HG03521 (cell line): ENCODE measurements around the gene POLR3K.
"Not testable (repeated sequence)": the region's sequence is repeated elsewhere in the genome, so short reads cannot be mapped to it uniquely, and the experiment has no call there.

Experiments
- ATAC-seq: cut with Tn5 transposase; IDR thresholded peaks from one replicate; pipeline ENCODE4 v1.9.1; 2021; ENCODE audit warnings: mild to moderate bottlenecking, moderate library complexity; ENCODE audit not compliant: unreplicated experiment

POLR3K gene

DNA sequence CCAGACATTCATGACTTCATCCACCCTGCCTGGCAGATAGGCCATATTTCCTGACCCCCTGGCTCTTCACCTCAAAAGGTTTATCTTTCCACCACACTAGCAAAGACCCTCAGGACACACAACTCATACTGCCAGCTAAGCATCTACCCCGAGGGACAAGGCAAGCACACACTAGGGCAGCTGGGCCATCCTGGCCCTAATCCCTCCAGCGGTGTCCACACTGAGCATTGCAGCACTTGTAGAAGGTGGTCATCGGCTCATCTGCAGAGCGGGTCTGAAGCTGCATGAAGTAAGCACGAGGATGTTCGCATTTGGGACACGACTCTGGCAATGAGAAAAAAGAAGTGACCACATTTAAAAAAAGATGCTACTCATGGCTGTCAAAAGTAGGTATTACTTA is 6.2 kb downstream of the POLR3K start:
- ATAC-seq = no peak

DNA sequence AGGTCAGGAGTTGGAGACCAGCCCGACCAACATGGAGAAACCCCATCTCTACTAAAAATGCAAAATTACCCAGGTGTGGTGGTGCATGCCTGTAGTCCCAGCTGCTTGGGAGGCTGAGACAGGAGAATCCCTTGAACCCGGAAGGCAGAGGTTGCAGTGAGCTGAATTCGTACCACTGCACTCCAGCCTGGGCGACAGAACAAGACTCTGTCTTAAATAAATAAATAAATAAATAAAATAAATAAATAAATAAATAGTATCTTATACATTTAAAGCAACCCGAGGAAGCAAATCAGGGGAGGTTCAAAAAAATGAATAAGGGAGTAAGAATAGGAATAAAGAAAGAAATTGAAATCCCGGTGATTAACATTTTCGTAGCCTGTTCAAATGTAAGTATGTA is 6.9 kb downstream of the POLR3K start:
- not testable (repeated sequence) for ATAC-seq

DNA sequence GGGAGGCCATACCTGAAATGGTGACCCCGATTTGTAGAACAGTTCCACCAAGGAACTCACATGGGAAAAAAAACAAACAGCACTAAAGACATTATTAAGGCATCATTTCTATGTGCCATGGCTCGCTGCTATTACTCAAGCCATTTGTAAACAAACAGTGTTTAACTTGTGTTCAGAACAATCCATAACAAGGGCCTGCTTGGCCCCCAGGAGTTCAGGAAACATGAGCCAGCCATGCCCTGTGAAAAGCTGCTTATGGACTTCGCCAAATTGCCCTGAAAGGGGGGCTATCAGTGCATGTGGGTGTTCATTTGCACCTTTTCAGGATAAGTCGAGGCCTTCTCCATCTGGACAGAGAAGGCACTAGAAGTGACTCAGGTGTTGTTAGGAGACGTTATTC is 8.0 kb downstream of the POLR3K start:
- no peak for ATAC-seq

DNA sequence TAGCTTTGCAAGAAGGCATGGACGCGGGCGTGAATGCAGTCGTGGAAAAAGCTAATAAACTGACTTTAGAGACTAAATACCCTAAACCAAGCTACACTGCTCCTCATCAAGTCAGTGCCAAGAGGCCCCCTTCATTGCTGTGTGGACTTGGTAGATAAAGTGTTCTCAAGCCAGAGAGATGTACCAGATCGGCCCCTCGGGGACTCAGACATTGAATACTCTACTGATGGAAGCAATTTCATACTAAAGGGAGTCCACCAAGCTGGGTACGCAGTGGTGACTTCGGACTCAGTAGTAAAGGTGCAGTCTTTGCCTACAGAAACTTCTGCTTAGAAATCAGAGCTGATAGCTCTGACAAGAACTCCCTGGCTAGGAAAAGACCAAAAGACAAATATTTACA is 8.8 kb downstream of the POLR3K start:
- ATAC-seq = no peak

DNA sequence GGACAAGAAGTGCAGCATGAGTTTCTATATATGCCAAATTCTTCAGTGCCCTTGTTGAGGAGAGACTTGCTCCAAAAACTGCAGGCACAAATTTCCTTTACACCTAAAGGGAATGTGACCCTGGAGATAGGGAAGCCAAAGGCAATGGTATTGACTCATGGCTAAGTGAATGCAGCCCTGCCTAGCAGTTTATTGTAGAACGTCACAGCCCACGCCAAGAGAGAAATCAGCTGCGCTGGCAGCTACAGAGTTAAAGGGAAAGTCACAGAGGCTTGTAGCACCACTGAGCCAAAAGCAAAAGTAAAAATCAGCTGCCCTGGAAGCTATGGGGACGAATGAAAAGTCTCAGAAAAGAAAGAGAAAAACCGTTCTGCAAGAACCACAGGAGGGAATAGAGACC is 10.1 kb downstream of the POLR3K start:
- ATAC-seq = no peak

DNA sequence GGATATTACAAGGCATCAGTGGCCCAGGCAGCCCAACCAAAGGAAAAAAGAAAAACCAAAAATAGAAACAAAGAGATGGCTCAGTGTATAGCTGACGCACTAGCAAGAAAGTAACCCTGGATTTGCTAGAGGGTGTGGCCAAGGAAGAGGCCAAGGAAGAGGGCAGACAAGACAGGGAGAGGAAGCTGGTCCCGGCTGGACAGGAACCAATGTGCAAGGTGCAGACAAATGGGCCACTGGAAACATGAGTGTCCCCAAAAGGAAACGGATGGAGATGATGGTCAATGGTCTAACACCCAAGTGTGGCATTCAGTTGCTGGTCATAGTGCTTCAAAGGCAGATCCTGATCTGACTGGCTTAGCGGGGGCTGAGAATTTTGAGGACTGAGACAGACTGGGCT is 10.7 kb downstream of the POLR3K start:
- ATAC-seq = no peak

DNA sequence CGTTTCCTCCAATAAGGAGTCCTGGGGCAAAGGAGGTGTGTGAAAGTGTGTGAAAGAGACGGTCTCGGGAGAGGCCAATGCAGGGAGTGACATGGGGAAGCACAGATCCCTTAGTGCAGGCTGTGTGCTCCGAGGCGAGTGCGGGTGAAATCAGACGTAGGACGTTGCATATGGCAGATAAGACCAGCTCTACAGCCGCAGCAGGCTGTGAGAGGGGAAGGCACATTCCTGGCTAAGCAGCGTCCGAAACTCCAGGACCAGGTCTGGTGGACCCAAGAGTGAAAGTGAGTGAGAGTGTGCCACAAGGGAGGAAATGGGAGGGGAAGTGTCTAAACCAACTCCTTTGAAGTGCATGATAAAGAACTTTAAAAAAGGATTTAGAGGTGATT is 11.3 kb downstream of the POLR3K start:
- ATAC-seq = no peak

DNA sequence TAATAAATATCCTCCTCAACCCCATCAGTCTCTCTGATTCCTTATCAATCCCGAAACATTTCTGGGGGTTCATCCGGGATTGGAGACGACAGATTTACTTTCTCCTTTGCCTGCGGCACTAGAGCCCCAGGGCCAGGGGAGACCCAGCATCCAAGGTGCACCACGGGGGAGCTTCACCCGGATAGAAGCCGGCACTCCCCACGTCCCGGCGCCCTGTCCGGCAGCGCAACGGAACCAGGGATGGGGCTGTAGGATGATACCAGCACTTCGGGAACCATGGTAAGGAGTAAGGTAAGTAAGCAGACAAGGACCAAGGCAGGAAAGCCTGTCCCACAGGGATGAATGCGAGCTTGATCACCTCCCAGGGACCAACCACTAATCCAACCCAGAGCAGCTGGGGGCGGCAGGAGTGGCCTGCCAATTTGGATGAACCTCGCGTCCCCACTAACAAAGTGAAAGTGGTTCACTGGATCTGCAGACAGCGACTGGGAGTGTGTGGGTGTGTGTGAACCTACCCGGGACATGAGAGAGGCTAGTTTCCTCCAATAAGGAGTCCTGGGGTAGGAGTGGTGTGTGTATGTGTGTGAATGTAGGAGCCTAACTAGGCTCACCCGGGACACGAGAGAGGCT is 11.9 kb downstream of the POLR3K start:
- ATAC-seq = no peak

DNA sequence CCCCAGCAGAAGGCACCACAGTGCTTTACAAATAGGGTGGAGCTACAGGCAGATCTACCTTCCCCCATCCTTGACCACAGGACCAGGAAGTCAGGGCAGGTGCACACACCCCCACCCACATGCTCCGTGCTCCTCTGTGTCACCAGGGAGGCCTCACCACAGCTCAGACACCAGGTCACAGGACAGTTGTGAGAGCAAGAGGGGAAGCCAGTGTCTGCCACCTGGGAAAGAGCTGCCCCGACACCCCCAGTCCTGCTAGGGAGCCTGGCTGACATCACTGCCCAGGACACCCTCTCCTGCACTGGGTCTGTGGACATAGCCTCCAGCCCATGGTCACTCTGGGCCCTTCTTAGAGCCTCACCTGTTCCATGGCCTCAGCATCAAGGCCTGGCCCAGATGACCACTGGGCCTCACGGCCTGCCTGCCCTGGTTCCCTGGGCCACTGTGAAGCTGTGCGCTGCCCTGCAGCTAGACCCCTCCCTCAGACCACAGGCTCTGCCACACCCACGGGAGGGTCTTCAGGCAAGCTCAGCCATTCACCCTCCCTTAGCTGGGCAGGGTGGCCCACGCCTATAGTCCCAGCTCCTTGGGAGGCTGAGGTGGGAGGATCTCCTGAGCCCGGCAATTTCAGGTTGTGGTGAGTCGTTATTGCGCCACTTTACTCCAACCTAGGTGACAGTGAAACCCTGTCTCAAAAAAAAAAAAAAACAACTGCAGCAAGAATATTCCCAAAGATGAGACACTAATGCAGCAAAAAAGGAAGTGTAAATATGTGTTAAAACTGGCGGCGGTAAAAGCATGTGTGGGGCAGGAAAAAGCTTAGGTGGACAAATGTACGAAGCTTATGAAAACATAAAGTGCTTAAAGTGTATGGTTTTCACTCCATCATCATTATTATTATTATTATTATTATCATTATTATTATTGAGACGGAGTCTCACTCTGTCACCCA is 14.2 kb downstream of the POLR3K start:
- ATAC-seq = peak; percentile 80

DNA sequence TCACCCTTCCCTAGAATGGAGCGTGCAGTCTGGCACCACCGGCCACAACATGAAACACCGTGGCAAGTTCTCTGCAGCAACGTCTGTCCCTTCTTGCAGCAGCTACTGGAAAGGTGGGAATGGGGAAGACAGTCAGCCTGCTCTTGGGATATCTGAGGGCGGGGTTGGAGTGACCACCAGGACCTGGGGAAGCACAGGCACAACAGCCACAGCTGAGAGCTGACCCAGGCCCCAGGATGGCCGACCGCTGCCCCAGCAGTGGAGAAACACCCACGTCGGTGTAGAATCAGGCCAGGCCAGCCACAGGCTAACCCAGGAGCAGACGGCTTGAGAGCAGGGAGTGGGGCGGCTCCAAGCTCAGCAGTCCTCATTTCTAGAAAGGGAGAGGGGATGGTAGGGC is 15.2 kb downstream of the POLR3K start:
- not testable (repeated sequence) for ATAC-seq

DNA sequence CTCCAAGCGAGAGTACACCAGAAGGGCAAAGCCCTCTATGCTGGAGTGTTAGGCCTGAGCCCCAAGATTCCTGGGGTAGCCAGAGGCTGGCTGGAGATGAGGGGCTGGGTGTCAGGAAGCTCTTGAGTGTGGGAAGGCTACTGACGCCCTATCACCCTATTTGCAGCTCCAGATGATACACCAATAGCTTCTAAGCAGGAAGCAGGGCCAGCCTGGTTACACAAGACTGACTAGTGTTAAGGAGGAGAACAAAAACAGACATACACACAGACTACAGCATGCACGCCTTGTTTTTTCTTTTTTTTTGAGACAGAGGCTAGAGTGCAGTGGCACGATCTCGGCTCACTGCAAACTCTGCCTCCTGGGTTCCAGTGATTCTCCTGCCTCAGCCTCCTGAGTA is 15.9 kb downstream of the POLR3K start:
- ATAC-seq = no peak

DNA sequence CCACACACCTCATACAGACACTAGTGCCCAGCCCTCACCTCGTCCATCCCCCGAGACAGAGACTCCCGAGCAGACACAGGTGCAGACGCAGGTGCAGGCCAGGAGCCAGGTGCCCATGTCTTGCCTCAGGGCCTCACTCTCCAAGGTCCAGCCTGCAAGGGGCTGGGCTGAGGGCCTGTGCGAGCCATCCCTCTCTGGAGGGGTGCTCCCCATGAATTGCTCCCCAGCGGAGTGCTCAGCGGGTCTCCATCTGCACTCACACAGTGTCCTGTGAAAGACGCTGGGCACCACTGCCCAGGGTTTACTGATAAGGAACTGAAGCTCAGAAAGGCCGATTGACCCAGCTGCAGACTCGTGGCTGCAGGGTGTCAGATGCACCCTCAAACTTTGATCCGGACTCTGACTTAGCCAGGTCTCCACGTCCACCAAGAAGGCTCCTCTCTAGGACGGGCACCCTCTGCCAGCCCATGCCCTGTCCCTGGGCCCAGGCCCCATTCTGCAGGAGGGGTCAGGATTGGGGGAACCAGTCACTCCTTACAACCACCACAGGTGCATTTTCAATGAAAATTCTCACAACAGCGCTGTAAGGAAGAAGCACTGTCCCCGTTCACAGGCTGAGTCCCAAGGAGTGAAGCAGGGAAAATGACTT is 16.9 kb downstream of the POLR3K start:
- ATAC-seq = no peak

DNA sequence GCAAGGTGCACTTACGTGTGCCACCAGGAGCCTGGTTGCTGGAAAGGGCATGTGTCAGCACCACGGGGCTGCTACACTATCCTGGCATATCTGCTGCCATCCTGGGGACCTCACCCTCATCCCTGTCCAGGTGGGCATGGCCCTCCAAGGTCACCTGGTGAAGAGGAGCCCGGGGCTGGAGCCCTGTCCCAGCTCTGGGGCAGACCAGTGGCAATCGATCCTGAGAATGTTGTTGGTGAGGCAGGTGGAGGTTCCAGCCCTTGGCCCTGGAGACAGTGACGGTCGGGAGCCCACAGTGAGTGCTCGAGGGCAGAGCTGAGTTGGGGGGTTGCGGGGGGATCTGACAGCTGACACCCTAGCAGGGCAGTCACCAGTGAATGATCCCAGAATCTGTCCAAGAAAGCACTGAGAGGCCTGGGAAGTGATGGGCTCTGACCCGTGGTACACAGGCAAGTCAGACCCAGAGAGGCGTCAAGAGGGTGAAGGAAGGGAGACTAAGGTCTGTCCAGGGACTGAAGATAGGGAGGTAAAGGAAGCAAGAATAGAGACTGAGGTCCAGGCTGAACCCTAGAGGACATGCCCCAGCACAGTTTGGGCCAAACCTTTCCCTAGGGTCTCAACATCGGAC is 17.6 kb downstream of the POLR3K start:
- ATAC-seq = no peak

DNA sequence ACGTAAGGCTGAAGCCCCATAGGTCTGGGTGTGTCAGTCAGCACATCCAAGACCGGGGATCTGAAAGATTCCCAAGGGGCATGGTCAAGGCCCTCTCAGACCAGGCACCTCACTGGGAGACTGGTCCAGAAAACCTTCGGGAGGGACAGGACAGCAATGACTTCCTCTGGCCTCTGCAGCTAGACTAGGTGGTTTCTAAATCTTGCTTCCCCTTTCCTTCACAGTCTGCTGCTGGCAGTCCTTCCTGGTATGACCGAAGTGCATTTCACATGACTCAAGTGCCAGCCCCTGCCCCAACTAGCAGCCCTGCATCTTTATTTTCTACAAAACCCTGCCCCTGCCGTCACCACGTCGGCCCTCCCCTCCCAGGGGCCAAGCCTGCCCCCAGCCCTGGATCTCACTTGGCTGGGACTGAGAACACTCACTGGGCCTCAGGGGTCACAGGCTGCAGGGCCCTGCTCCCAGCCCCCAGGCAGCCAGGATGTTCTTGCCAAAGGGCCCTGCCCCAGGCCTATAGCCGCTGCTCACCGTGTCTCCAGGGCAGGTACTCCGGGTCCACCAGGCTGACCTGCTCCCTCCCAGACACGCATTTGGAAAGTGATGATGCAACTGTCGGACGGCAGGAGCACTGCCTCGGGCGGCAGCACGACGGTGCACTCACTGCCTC is 18.3 kb downstream of the POLR3K start:
- ATAC-seq = no peak

DNA sequence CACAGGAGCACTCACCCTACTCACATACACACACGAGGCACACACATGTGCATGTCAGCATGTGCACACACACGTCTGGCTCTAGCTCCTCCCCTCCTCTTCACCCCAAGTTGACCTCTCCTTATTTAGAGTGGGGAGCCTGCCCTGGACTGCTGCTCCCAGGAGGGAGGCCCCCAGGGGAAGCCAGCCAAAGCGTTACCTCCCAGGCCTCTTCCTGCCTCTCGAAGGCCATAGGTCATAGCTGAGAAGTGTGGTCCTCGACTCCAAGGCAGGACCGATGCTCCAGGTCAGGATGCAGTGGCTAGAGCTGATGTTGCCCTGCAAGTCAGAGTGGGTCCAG is 18.8 kb downstream of the POLR3K start:
- no peak for ATAC-seq

DNA sequence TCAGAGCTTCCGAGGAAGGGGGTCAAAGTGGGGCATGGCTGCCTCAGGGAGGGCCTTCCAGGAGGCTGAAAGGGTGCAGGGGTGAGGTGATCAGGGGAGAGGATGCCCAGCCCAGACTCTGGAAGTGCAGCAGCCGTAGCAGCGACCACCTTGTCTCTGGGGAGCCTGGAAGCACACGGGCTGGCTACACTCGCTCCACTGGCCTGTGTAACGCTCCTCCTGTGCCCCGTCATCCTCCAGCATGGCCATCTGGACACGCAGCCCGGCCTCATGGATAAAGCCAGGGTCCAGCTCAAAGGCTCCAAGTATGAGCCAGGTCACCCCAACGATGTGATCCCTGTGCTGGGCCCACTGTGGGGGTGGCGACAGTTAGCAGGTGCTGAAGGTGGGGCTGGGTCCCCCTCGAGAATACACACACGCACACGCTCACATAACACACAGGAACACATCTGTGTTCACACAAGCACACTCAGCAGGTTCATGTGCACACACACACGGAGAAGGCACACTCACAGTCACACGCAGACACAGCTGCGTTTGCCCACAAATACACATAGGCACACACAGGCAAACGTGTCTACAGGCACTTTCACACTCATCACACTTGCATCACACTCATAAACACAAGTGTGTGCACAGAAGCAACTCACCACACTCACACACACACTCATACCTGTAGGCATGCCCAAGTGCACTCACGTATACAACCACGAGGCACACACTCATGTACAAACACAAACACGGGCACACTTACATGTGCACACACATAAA is 19.3 kb downstream of the POLR3K start:
- ATAC-seq = no peak

DNA sequence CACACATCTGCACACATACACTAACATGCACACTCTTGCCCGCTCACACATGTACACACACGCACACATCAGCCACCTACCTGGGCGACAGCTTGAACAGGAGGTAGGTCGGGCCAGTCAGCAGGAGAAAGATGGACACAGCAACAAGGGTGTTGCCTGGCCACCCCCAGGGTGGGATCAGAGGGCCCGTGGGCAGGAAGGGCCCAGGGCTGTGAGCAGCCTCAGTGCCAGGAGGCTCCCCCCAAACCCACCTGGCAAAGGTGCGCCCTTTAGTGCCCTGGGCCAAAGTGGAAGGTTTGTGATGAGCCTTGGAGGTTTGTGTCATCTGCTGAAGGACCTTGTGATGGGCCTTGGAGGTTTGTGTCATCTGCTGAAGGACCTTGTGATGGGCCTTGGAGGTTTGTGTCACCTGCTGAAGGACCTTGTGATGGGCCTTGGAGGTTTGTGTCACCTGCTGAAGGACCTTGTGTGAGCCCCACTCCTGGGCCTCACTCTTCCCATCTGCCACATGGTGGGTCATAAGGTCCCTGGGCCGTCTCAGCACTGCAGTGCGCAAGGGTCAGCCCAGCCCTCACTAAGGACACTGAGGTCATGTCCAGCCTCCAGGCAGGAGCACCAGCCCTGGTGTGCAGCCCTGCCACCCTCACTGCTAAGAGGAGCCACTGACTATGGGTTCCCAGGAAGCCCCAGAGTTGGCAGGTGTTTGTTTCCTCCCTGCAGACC is 20.1 kb downstream of the POLR3K start:
- ATAC-seq = not testable (repeated sequence)

DNA sequence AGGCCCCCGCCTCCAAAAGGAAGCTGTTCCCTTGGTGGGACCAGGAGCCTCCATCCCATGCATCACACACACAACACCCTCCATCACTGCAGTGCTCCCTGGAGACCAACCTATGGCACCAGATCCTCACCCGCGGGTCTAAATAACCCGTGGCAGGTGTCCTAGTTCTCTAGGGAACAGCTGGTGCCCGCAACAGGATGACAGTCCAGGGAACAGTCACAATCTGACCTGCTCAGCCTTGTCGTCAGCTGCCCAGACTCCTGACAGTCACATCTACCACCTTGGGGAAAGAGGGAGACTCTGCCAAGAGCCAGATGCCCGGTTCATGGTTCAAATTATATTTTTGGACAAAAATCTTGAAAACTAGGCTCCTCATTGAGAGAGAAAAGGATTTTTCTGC is 22.8 kb downstream of the POLR3K start:
- ATAC-seq = not testable (repeated sequence)

DNA sequence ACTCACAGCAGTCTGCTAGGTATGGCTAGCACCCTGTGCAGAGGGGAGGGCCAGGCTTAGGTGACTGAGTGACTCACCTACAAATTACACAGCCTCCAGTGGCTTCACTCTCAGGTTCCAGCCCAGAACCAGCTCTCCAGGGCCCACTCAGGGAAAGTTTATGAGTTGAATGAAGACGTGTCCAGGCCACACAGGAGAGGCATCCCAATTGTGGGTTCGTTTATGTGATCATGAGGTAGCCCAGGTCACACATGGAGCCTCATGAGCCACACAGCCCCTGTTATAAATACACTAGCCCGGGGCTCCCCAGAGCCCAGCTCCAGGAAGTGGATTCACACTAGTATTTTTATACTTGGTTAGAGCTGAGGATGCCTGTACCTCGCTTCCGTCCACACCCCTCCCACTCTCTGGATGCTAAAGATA is 27.5 kb downstream of the POLR3K start:
- ATAC-seq = not testable (repeated sequence)

DNA sequence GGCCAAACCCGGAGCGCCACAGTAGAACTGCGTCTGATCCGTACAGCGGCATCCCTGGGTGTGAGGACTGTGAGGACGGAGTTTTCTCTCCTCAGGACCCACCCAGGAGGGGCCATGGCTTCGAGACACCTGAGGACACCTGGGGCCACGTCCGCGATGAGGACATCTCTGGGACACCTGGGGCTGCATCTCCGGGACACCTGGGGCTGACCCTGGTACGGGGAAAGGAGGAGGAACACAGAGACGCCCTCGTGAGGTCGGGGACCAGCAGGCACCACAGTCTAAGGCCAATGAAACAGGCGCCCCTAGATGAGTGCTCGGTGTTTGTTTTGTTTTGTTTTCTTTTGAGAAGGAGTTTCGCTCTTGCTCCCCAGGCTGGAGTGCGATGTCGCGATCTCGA is 29.3 kb downstream of the POLR3K start:
- ATAC-seq = not testable (repeated sequence)
